HCT116 (cell line): Measurements from ENCODE around the gene PRRT4. TPM values are rescaled to one million over a fixed set of nuclear protein-coding genes. Genes with fewer than 3 reads are reported as not detected.

Experiments
- ATAC-seq: fragments of 200-7000 bp; cut with Tn5 transposase; 2 replicates; pipeline ENCODE4 v1.9.1; 2020; ENCODE audit warnings: mild to moderate bottlenecking, moderate library complexity
- BruUV-seq: library from RNA; stranded (reverse); fragments of 400-500 nt; replicated peaks from 2 replicates; lab custom pipeline; 2021; lab: Mats Ljungman, UMichigan
- CTCF ChIA-PET: fragments of 300-600 bp; sonication (Branson Sonifier 250); formaldehyde crosslinking; loops from one replicate; lab custom pipeline; 2021; ENCODE audit warnings: antibody characterized with exemption; lab: Charles Lee
- POLR2A ChIA-PET: fragments of 300-600, 350-600 bp; sonication (Branson Sonifier 250); formaldehyde crosslinking; loops from one replicate; lab custom pipeline; 2021; ENCODE audit warnings: antibody characterized with exemption; lab: Charles Lee
- RAD21 ChIA-PET, 2 experiments: fragments of 300-600 bp; sonication (Branson Sonifier 250); formaldehyde crosslinking; loops; one replicate each; lab custom pipeline; 2023; ENCODE audit warnings: low total read pairs in 2 of 2; ENCODE audit not compliant: uncharacterized antibody in 2 of 2, unreplicated experiment in 2 of 2, low non-redundant PET in 1 of 2; lab: Charles Lee
- DNase-seq: peaks from one replicate; pipeline ENCODE4 v3.0.0-alpha.2; 2010; ENCODE audit warnings: low read depth, low spot score
- H2AFZ ChIP-seq: fragments of 200-600 bp; shearing (Covaris generic), sonication (generic); 2 replicates; pipeline ENCODE4 v1.6.1; 2017; ENCODE audit warnings: low read depth, mixed run types, mixed read lengths, antibody characterized with exemption, low read length; ENCODE audit not compliant: poor library complexity, severe bottlenecking
- H3K27ac ChIP-seq: 2 replicates; pipeline ENCODE4 v1.5.1; 2012; ENCODE audit warnings: low read depth, low read length
- H3K27me3 ChIP-seq: fragments of 200-600 bp; sonication (generic); 2 replicates; pipeline ENCODE4 v1.6.1; 2016; ENCODE audit warnings: mixed run types, low read length, mixed read lengths; ENCODE audit not compliant: insufficient read depth
- H3K36me3 ChIP-seq, 2 experiments: fragments of 200-500 bp in 1 of 2; fragments of 200-600 bp in 1 of 2; sonication (Bioruptor generic) in 1 of 2; sonication (generic) in 1 of 2; 2 replicates each; pipeline versions ENCODE4 v1.5.1 to v1.6.1; 2014 to 2016; ENCODE audit warnings: low read length in 2 of 2, inconsistent platforms in 1 of 2, mixed read lengths in 1 of 2, mixed run types in 1 of 2; ENCODE audit not compliant: insufficient read depth in 2 of 2, control insufficient read depth in 1 of 2
- H3K4me1 ChIP-seq, 2 experiments: fragments of 200-600 bp in 1 of 2; sonication (generic) in 1 of 2; 2 replicates each; pipeline versions ENCODE4 v1.5.1 to v1.6.1; 2012 to 2017; ENCODE audit warnings: low read length in 2 of 2, inconsistent platforms in 1 of 2, mild to moderate bottlenecking in 1 of 2, mixed read lengths in 1 of 2, mixed run types in 1 of 2, moderate library complexity in 1 of 2; ENCODE audit not compliant: insufficient read depth in 2 of 2, control insufficient read depth in 1 of 2
- H3K4me2 ChIP-seq: fragments of 200-600 bp; sonication (generic); 2 replicates; pipeline ENCODE4 v1.6.1; 2017; ENCODE audit warnings: mixed run types, low read length, mixed read lengths
- H3K4me3 ChIP-seq, 2 experiments: fragments of 200-600 bp in 1 of 2; sonication (generic) in 1 of 2; replicated peaks in 1 of 2; 2 replicates each; pipeline ENCODE4 v1.5.1; 2011 to 2016; ENCODE audit warnings: low read length in 2 of 2, control low read depth in 1 of 2, low read depth in 1 of 2, mild to moderate bottlenecking in 1 of 2, mixed read lengths in 1 of 2, mixed run types in 1 of 2
- H3K79me2 ChIP-seq: fragments of 200-600 bp; sonication (generic); 2 replicates; pipeline ENCODE4 v1.6.1; 2017; ENCODE audit warnings: mild to moderate bottlenecking, mixed run types, low read length, moderate library complexity, mixed read lengths; ENCODE audit not compliant: insufficient read depth
- H3K9ac ChIP-seq: fragments of 200-600 bp; sonication (generic); 2 replicates; pipeline ENCODE4 v1.6.1; 2016; ENCODE audit warnings: low read length, mixed read lengths
- H3K9me2 ChIP-seq: fragments of 200-600 bp; sonication (generic), shearing (Covaris generic); 2 replicates; pipeline ENCODE4 v1.6.1; 2017; ENCODE audit warnings: mixed run types, mild to moderate bottlenecking, moderate library complexity; ENCODE audit not compliant: insufficient read depth
- H3K9me3 ChIP-seq, 2 experiments: fragments of 200-500 bp in 1 of 2; fragments of 200-600 bp in 1 of 2; sonication (Bioruptor generic) in 1 of 2; sonication (generic) in 1 of 2; 2 replicates each; pipeline ENCODE4 v1.6.1; 2014 to 2017; ENCODE audit warnings: low read length in 2 of 2, mixed read lengths in 2 of 2, inconsistent platforms in 1 of 2, low read depth in 1 of 2, mild to moderate bottlenecking in 1 of 2, mixed run types in 1 of 2, moderate library complexity in 1 of 2; ENCODE audit not compliant: control insufficient read depth in 1 of 2, insufficient read depth in 1 of 2
- H4K20me1 ChIP-seq: fragments of 200-600 bp; sonication (generic), shearing (Covaris generic); 2 replicates; pipeline ENCODE4 v1.6.1; 2017; ENCODE audit warnings: mixed run types, mild to moderate bottlenecking, moderate library complexity; ENCODE audit not compliant: insufficient read depth
- CBX3 ChIP-seq: IDR thresholded peaks from 2 replicates; pipeline ENCODE4 v1.6.1; 2012; ENCODE audit warnings: low read depth
- EGR1 ChIP-seq: IDR thresholded peaks from 2 replicates; pipeline ENCODE4 v1.6.1; 2012; ENCODE audit warnings: low read depth
- ELF1 ChIP-seq: IDR thresholded peaks from 2 replicates; pipeline ENCODE4 v1.6.1; 2012; ENCODE audit warnings: low read depth, borderline replicate concordance
- FOSL1 ChIP-seq: IDR thresholded peaks from 2 replicates; pipeline ENCODE4 v1.6.1; 2012; ENCODE audit warnings: low read depth
- SIN3A ChIP-seq: IDR thresholded peaks from 2 replicates; pipeline ENCODE4 v1.6.1; 2012; ENCODE audit warnings: low read depth
- SRF ChIP-seq: IDR thresholded peaks from 2 replicates; pipeline ENCODE4 v1.6.1; 2012; ENCODE audit warnings: low read depth
- TCF7L2 ChIP-seq: IDR thresholded peaks from 2 replicates; pipeline ENCODE4 v1.7.0; 2011; ENCODE audit warnings: borderline replicate concordance, inconsistent platforms; ENCODE audit not compliant: insufficient read depth, insufficient read length; ENCODE audit errors: extremely low read depth
- YY1 ChIP-seq: IDR thresholded peaks from 2 replicates; pipeline ENCODE4 v1.6.1; 2011; ENCODE audit warnings: low read length, low read depth, moderate library complexity, mild to moderate bottlenecking; ENCODE audit not compliant: insufficient replicate concordance; ENCODE audit errors: extremely low read depth
- ZNF274 ChIP-seq: fragments of 200-500 bp; sonication (Bioruptor generic); IDR thresholded peaks from 2 replicates; pipeline ENCODE4 v1.6.1; 2014; ENCODE audit warnings: mild to moderate bottlenecking, low read depth, low read length, inconsistent platforms
- intact Hi-C: fragments of 100-400 bp; cut with micrococcal nuclease; formaldehyde crosslinking; loops from 2 replicates; pipeline ENCODE4 v1.10.0; 2022
- total RNA-seq: library from RNA; stranded (reverse); gene quantifications from one replicate; pipeline ENCODE4 v1.2.1, GENCODE V29; 2021; ENCODE audit not compliant: unreplicated experiment
- TF ChIP-seq, protein P1 (sequence below): IDR thresholded peaks from 2 replicates; pipeline ENCODE4 v1.6.1; 2012
- TF ChIP-seq, protein P2 (sequence below), 3 experiments: fragments of 200-600 bp in 1 of 3; sonication (generic) in 1 of 3; IDR thresholded peaks in 2 of 3; conservative IDR thresholded peaks in 1 of 3; 2 replicates each; pipeline ENCODE4 v1.5.1; 2012 to 2017; ENCODE audit warnings: low read depth in 2 of 3, low read length in 2 of 3, antibody characterized with exemption in 1 of 3, borderline replicate concordance in 1 of 3, control low read depth in 1 of 3, mild to moderate bottlenecking in 1 of 3, mixed read lengths in 1 of 3, mixed run types in 1 of 3, moderate library complexity in 1 of 3; ENCODE audit not compliant: insufficient read depth in 1 of 3

Gene PRRT4
- total RNA-seq, 1 experiment from 2014 or later, result 4.0 TPM

DNA sequence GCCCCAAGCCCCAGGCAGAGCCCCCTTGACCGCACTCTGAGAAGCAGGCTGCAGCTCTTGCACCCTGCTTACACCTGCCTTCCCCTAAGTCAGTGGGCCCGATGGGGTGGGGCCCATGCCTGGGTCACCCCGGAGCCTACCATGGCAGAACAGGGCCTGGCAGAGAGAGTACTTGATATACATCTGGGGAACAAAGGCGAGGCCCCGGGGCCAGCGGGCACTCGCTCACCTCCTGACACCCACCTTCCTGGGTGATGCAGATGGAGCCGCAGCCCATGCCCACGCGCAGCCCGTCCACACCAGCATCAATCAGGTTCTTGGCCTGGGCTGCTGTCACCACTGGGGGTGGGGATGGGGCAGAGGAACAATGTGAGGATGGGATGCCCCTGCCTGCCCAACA, 34.9 kb upstream of the PRRT4 start:
- no TSS peak for BruUV-seq
- ChIA-PET CTCF (interaction anchor here (1.6 kb wide), 1 partner anchor 12 kb away, joined by 3 read pairs; no protein-coding TSS in a partner anchor), RAD21 (no interaction called here), POLR2A (no interaction called here)
- Histone ChIP-seq H3K9me2 (no peaks in the 10 kb centered on the region), H3K36me3 (peaks cover 37 to 67% of the 10 kb centered on the region in 2 experiments), H3K4me3 (no peak overlapping the region), H3K4me2 (no peak overlapping the region), H3K4me1 (no peaks in the 10 kb centered on the region), H2AFZ (no peak overlapping the region), H4K20me1 (no peaks in the 10 kb centered on the region; the same call in 1 of the 2 replicates), H3K79me2 (no peaks in the 10 kb centered on the region; the same call in 1 of the 2 replicates), H3K27me3 (no peaks in the 10 kb centered on the region), H3K9ac (no peak overlapping the region), H3K9me3 (no peaks in the 10 kb centered on the region), H3K27ac (no peak overlapping the region)
- intact Hi-C loops, result no loop called here
- TF ChIP-seq SIN3A, result no peak
- TF ChIP-seq FOSL1, result no peak
- TF ChIP-seq, protein P1, sequence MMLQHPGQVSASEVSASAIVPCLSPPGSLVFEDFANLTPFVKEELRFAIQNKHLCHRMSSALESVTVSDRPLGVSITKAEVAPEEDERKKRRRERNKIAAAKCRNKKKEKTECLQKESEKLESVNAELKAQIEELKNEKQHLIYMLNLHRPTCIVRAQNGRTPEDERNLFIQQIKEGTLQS, result no peak
- TF ChIP-seq TCF7L2, result no peak
- TF ChIP-seq ZNF274, result no peak
- no peak for TF ChIP-seq EGR1
- TF ChIP-seq ELF1, result no peak
- no peak for TF ChIP-seq CBX3
- no peak for TF ChIP-seq SRF
- ATAC-seq (no peak), DNase-seq (no peak)

DNA sequence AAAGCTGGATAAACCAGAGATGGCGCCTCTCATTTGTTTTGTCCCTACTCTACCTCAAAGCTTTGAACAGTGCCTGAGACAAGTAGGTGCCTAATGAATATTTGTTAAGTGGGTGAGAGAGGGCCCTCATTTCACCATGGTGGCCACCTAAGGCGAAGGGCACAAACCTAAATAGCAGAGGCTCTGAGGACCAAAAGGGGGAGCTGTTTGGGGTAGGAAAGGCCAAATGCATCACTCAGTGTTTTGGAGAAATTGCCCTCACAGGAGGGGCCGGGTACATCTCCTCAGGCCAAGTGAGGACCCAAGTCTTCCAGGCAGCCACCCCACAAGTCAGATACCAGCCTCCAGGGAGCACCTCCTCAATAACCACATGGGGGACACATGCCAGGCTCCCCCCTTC, 34.3 kb upstream of the PRRT4 start:
- no TSS peak for BruUV-seq
- CTCF ChIA-PET, result interaction anchor here (1.6 kb wide), 1 partner anchor 12 kb away, joined by 3 read pairs; no protein-coding TSS in a partner anchor
- Histone ChIP-seq H3K79me2 (no peaks in the 10 kb centered on the region), H2AFZ (no peak overlapping the region), H3K4me2 (no peak overlapping the region), H3K4me1 (no peaks in the 10 kb centered on the region), H3K4me3 (no peak overlapping the region), H3K9me2 (no peaks in the 10 kb centered on the region), H3K27me3 (no peaks in the 10 kb centered on the region), H3K9ac (no peak overlapping the region), H3K9me3 (no peaks in the 10 kb centered on the region), H3K36me3 (peaks cover 32 to 61% of the 10 kb centered on the region in 2 experiments), H3K27ac (no peak overlapping the region), H4K20me1 (no peaks in the 10 kb centered on the region; the same call in 1 of the 2 replicates)
- RAD21 ChIA-PET, result no interaction called here
- intact Hi-C loops, result no loop called here
- TF ChIP-seq, protein P2, sequence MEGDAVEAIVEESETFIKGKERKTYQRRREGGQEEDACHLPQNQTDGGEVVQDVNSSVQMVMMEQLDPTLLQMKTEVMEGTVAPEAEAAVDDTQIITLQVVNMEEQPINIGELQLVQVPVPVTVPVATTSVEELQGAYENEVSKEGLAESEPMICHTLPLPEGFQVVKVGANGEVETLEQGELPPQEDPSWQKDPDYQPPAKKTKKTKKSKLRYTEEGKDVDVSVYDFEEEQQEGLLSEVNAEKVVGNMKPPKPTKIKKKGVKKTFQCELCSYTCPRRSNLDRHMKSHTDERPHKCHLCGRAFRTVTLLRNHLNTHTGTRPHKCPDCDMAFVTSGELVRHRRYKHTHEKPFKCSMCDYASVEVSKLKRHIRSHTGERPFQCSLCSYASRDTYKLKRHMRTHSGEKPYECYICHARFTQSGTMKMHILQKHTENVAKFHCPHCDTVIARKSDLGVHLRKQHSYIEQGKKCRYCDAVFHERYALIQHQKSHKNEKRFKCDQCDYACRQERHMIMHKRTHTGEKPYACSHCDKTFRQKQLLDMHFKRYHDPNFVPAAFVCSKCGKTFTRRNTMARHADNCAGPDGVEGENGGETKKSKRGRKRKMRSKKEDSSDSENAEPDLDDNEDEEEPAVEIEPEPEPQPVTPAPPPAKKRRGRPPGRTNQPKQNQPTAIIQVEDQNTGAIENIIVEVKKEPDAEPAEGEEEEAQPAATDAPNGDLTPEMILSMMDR (IDR thresholded peaks at IDR 0.05 in 2 of 3, conservative IDR thresholded peaks at IDR 0.05 in 1 of 3; ENCODE audit: borderline replicate concordance in 1 of 3, insufficient read depth in 1 of 3, low read depth in 2 of 3, low read length in 2 of 3), result peak in 2 of 3 experiments; percentile 39; a peak in 4 of 6 replicates
- no peak for TF ChIP-seq EGR1
- no peak for TF ChIP-seq YY1
- ATAC-seq (no peak), DNase-seq (no peak)
- POLR2A ChIA-PET, result no interaction called here
